T1000 (cell line): ENCODE results near the gene TBC1D7.
A peak's percentile ranks its signal among the peaks of the same experiment; 100 is the strongest.
"Not testable (repeated sequence)": the region's sequence is repeated elsewhere in the genome, so short reads cannot be mapped to it uniquely, and the experiment has no call there.

ENCODE experiments used
- DNase-seq: peaks from one replicate; lab custom pipeline; 2025; ENCODE audit warnings: mixed read lengths; lab: John Stamatoyannopoulos, UW

The TBC1D7 gene

DNA sequence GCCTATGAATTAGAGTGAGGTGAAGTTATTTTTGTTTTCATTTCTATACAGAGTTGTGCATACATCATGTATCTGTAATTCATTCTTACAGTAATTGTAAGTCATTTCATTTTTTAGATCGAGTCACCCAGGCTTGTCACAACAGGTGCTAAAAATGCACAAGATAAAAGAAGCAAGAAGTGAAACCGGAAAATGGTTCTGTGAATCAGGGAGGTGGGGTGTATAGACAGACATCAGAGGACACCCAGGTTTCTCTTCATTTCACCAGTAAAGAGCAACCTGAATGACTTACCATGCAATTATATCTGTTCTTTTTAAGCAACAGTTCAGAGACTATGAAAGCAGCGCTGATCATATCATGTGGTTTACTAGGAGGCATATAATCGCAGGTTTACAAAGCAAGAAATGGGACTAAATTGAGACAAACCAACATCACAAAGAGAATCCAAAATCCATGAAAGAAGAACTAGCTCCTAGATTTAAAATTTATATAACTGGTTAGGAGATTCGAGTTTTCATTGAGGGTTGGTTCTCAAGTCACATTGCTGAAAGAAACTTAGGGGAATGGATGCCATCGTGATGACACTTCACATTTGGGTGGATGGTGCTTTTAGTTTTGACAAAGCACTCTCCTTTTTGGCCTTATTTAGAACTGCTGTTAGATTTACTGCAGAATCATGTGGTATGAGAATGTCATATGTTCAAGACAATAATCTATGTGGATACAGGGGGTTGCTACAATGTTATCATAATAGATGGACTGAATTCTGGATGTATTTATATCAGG, 27.9 kb upstream of the TBC1D7 start:
- no peak for DNase-seq

- DNase-seq = peak; percentile 17
Observed at GRCh38 chr6:13355043-13355945, 27.0 kb upstream of the TBC1D7 start.

GRCh38 chr6:13354331-13355042, 26.1 kb upstream of the TBC1D7 start:
- DNase-seq = no peak

- DNase-seq = no peak
Observed at GRCh38 chr6:13352165-13352564, 23.8 kb upstream of the TBC1D7 start.

GRCh38 chr6:13351271-13351670, 22.9 kb upstream of the TBC1D7 start:
- no peak for DNase-seq

- no peak for DNase-seq
Observed at GRCh38 chr6:13349811-13350506, 21.6 kb upstream of the TBC1D7 start.

GRCh38 chr6:13348334-13349113, 20.2 kb upstream of the TBC1D7 start:
- no peak for DNase-seq

DNA sequence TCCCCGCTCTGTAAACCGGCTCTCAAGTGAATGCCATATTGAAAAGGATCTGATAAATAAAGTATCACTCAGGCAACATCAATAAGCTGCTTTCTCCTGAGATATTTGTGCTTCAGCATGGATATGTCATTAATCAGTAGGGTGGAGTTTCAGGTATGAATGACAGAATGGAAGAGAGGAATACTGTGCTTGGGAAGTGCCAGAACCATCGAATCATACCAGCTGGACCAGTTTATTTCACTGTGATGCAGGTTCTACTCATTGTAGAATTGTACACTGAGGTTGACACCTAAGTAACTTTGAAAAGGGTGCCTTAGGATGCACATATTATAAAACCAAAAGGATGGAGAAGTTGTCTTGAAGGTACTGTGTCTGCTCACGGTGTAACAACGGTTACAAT, 17.9 kb upstream of the TBC1D7 start:
- no peak for DNase-seq

DNA sequence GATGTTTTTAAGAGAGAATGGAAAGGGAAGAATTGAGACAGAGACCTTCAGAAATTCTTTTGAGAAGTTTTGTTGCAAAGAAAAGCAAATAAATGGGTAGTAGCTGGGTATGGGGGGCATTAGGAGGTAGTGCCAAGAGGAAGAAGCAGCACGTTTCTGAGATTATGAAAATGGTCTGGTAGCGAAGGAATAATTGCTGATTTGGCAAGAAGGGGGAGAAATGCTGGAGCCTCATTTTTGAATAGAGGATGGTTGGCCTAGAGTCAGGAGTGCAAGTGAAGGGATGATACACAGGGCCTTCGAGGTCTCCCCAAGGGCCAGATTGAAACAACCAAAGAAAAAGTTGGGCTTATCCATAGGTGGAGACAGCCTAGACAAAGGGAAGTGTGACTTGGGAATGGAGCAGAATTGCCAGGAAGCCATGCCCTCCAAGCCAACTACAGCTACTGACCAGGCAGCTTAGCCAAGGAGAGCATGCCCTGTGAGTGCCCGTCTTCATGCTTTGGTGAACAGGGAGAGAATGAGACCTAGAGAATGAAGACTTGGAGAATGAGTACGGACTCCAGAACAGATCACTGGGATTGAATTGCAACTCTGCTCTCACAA, 14.2 kb upstream of the TBC1D7 start:
- no peak for DNase-seq

DNA sequence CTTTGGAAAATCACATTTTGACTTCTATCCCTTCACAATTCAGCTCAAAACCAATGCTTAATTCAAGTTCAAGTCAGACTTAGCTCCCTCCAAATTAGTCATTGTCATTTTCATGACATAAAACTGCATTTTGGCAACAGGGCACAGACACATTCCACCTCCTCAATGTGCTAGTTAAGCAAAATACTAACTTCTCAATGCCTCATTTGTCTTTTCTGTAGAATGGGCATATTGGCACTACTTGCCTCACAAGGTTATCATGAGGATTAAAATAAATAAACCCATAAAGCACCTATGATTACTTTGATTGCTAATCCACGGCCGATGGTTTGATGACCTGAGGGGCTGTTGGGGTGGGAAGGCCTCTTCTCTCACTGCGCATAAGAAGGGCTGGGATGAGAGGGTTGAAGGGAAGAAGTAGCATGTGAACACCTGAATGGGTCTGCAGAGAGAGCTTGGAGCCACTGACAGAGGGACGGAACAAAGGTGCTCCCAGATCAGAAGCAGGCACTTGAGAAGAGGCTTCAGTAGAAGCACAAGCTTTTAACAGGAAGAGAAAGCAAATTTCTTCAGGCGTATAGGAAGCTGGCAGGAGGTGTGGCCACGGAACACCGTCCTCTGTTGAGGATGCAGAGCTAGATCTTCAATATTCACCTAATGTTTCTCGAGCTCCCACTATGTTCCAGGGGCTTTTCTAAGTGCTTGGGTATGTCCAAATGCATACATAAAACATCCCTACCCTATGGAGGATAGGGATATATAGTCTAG, 11.7 kb upstream of the TBC1D7 start:
- DNase-seq = no peak

GRCh38 chr6:13338038-13338437, 9.7 kb upstream of the TBC1D7 start:
- no peak for DNase-seq

GRCh38 chr6:13336553-13336952, 8.2 kb upstream of the TBC1D7 start:
- peak; percentile 59 for DNase-seq

GRCh38 chr6:13334953-13335352, 6.6 kb upstream of the TBC1D7 start:
- DNase-seq = no peak

DNA sequence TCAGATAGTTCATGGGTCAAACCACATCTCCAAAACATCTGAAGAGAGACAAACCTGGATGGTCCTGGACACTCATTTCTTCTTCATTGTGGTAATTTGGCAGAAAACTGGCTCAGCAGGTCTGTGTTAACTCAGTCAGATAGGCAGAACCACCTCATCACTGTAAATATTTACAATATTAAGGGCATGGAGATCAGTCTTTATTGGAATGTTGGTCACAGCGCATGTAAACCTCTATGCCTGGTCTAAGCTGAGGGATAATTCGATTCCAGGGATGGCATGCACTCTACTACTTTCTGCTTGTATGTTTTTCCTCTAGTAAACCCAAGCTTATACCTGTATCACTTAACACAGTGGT, 4.0 kb upstream of the TBC1D7 start:
- DNase-seq = no peak

DNA sequence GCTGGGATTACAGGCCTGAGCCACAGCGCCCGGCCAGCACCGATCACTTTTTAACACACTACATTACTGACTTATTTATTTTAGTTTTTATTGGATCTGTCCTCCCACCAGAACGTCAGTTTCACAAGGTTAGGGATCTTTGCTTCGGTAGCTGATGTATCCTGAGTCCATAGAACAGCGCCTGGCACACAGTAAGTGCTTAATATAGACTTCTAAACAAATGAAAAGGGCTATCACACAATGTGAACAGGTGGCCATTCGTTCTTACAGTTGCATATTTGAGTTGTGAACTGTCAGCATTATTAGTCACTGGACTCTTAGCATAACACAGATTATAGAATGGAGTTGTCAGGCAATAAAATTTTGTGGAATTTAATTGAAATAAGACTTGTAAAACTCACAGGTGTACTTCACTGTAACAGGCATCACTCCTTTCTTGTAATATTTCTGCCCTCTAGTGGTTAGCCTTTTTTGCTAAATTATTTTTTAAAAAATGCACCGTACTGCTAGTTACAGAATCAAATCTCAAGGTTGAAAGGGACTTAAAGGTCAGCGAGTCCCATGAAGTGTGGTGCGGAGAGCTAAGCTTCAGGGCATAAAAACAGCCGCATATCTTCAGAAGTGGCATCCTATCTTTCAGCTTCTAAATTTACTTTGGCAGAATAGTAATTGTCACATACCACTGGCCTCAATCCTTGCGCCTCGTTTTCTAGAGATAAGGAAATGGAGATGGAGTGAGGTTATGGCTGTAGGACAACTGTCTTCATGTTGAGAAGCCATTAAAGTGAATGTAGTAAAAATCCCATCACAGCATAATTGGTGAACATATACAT, 3.4 kb upstream of the TBC1D7 start:
- DNase-seq = no peak

DNA sequence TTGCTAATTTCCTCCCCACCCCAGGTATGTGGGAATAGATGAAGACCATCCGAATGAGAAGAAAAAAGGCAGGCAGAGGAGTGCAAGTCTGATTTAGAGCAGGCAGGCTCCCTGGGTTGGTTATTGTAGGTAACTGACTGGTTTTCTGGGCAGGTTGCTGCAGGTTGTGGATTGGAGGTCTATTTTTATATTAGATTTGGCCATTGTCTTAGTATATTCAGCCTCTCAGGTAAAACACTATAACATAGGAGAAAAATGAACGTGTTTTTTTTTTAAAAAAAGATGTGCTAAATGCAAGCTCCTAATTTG, 492 bp upstream of the TBC1D7 start:
- DNase-seq = no peak

GRCh38 chr6:13327691-13328075, 654 bp downstream of the TBC1D7 start:
- DNase-seq = no peak

GRCh38 chr6:13326031-13326586, 2.2 kb downstream of the TBC1D7 start:
- DNase-seq = not testable (repeated sequence)
